Right lobe of liver (tissue), 6 donors: ENCODE measurements around the gene ANKRD34B. TPM values are rescaled to one million over a fixed set of nuclear protein-coding genes. Genes with fewer than 3 reads are reported as not detected.

Experiments
- ATAC-seq, 4 donors: fragments of 200-7000 bp; cut with Tn5 transposase; one replicate each; pipeline ENCODE4 v1.9.1; 2020; ENCODE audit warnings: mild to moderate bottlenecking in 4 of 4, moderate library complexity in 4 of 4
- DNase-seq, 3 donors: peaks; one replicate each; pipeline ENCODE4 v3.0.0-alpha.2; 2020
- H3K27ac ChIP-seq, 3 donors: fragments of 200-600 bp; one replicate each; pipeline ENCODE4 v1.8.0; 2022
- H3K27me3 ChIP-seq, 2 donors: fragments of 200-600 bp; one replicate each; pipeline ENCODE4 v1.8.0; 2022
- H3K36me3 ChIP-seq, 4 donors: fragments of 200-600 bp; sonication (generic) in 1 of 4; one replicate each; pipeline versions ENCODE4 v1.5.1 to v1.8.0; 2017 to 2022; ENCODE audit warnings: control low read depth in 1 of 4
- H3K4me1 ChIP-seq, 4 donors: fragments of 200-600 bp; sonication (generic) in 1 of 4; one replicate each; pipeline versions ENCODE4 v1.5.1 to v1.8.0; 2017 to 2022; ENCODE audit warnings: control low read depth in 1 of 4
- H3K4me3 ChIP-seq, 3 donors: fragments of 200-600 bp; one replicate each; pipeline ENCODE4 v1.8.0; 2022
- H3K9me3 ChIP-seq, 4 donors: fragments of 200-600 bp; sonication (generic) in 1 of 4; one replicate each; pipeline versions ENCODE4 v1.5.1 to v1.8.0; 2017 to 2022; ENCODE audit warnings: control low read depth in 1 of 4
- POLR2A ChIP-seq: fragments of 450-650 bp; IDR thresholded peaks from one replicate; pipeline ENCODE4 v1.6.1; 2017; ENCODE audit warnings: antibody characterized with exemption, mild to moderate bottlenecking
- WGBS: methylation state at CpG from one replicate; pipeline ENCODE4 v1.1.6; 2018; ENCODE audit warnings: low coverage, low lambda C conversion rate; ENCODE audit not compliant: insufficient coverage; ENCODE audit errors: missing lambda C conversion rate; 5-methylcytosine and 5-hydroxymethylcytosine counted together
- intact Hi-C, 2 donors: fragments of 100-400 bp; cut with DNase I; formaldehyde crosslinking; loops; one replicate each; pipeline versions ENCODE4 v1.11.2 to v1.14.1; 2022
- long read RNA-seq: library from polyadenylated mRNA; unstranded; transcript quantifications from one replicate; pipeline ENCODE4 v2.0.0, GENCODE V29; 2019
- total RNA-seq, 6 experiments: library from RNA; depleted of rRNA in 2 of 6; stranded (reverse); fragments of >200 nt in 2 of 6; fragmentation: NEBNext Ultra II Directional in 3 of 6; extraction: Animal tissue kit (Norgen Biotek cat#: 25700) in 3 of 6; gene quantifications; one replicate each; pipeline versions ENCODE4 v1.1.0 to v1.2.4, GENCODE V29; 2016 to 2023
- TF ChIP-seq, protein P1 (sequence below), 4 donors: fragments of 200-600 bp in 3 of 4; fragments of 450-650 bp in 1 of 4; IDR thresholded peaks; one replicate each; pipeline versions ENCODE4 v1.5.1 to v1.8.0; 2016 to 2022; ENCODE audit warnings: antibody characterized with exemption in 4 of 4, mild to moderate bottlenecking in 2 of 4
- donor health status: DM: no; HTN: yes; CAD: no.
- donor health status: DM: no; HTN: no; CAD: no.
- donor health status: DM: no; HTN: no; CAD: no.
- donor health status: DM: no; HTN: yes; CAD: no.
- donor health status: DM: no; HTN: yes; CAD: no.

Gene ANKRD34B
- under 1 TPM in 1 of 6 experiments, not detected in 5; 0.07 TPM for total RNA-seq
- long read RNA-seq = 0 reads

DNA sequence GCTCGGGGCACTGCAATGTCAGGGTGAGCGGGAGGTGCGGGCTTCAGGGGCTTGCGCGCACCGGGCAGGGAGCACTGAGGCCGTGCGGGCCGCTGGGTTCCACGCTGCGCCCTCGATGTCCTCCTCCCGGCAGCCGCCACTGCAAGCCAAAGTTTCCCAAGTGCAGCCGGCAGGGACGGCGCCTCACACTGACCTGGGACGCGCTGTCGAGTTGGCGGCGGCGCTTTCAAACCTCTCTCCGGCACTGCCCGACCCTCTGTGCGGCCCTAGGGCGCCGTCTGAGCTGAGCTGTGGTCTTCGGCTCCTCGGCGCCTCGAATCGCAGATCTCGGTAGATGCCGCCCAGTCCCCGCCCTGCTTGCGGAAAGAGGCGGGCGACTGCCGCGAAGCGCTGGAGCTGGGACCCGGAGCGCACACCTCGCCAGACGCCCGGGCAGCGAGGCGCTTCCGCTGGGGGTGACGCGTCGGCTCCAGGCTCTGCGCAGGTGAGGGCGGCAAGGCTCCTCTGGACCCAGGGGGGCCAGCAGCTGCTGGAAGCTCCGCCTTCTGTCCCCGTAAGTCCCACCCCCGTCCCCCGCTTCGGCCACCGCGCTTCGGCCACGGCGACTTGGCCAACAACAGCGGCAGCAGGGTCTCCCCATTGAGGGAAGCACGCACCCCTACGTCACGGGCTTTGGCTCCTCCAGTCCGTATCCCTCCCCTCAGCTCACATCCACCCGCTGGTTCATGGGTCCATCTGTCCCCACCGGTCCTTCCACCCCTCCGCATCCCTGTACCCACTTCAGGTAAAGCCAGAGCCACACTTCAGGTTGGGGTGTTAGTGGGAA lies at the start of gene ANKRD34B:
Gene ANKRD34B, minus strand, starts transcription at position 320 of the 826 bp plus-strand sequence. CDS start 10,261 bp downstream, outside the sequence.
- H3K36me3 ChIP-seq = no peaks in the 10 kb centered on the region
- WGBS = 12% methylated on average over 9 of the region's 73 CpGs
- H3K27me3 ChIP-seq = peaks cover 10% of the 10 kb centered on the region in 2 donors
- peak; percentile 31 to 51 (median 41) for ATAC-seq
- no peak within 1 kb of the TSS for H3K27ac ChIP-seq
- peak within 1 kb of the TSS; percentile 20 to 48 (median 32) for H3K4me3 ChIP-seq
- H3K9me3 ChIP-seq = no peaks in the 10 kb centered on the region
- DNase-seq = peak in 2 of 3 donors; percentile 29 to 57
- peaks cover 0 to 14% (median 0%) of the 10 kb centered on the region in 4 donors for H3K4me1 ChIP-seq
- no peak for TF ChIP-seq POLR2A
- TF ChIP-seq, protein P1, sequence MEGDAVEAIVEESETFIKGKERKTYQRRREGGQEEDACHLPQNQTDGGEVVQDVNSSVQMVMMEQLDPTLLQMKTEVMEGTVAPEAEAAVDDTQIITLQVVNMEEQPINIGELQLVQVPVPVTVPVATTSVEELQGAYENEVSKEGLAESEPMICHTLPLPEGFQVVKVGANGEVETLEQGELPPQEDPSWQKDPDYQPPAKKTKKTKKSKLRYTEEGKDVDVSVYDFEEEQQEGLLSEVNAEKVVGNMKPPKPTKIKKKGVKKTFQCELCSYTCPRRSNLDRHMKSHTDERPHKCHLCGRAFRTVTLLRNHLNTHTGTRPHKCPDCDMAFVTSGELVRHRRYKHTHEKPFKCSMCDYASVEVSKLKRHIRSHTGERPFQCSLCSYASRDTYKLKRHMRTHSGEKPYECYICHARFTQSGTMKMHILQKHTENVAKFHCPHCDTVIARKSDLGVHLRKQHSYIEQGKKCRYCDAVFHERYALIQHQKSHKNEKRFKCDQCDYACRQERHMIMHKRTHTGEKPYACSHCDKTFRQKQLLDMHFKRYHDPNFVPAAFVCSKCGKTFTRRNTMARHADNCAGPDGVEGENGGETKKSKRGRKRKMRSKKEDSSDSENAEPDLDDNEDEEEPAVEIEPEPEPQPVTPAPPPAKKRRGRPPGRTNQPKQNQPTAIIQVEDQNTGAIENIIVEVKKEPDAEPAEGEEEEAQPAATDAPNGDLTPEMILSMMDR (IDR thresholded peaks at IDR 0.05) = no peak
- intact Hi-C loops = no loop called here

DNA sequence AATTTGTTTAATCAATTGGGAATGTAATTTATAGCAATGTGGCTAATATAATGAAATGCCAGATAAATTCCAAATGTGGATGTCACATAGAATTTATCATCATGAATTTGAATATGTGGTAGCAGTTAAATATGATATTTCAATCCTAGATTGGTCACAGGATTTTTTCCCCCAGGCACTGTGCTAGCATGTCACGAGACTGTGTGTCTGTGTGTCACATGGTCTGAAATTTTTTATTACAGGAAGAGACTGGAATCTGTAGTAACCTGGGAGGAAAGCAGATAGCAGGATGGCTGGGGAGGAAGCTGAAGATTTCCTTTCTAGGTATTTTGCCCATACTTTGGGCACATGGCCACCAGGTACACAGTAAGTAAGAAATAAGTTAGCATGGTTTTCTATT lies 49.0 kb upstream of the ANKRD34B start:
- Histone ChIP-seq H3K27ac (no peak overlapping the region), H3K4me3 (no peak overlapping the region), H3K27me3 (no peaks in the 10 kb centered on the region), H3K9me3 (no peaks in the 10 kb centered on the region), H3K4me1 (peaks cover 0 to 8% (median 3%) of the 10 kb centered on the region in 4 donors), H3K36me3 (no peaks in the 10 kb centered on the region)
- no peak for DNase-seq
- intact Hi-C loops = no loop called here
- ATAC-seq = no peak
- WGBS = 86% methylated on average over 1 of the region's 1 CpG
- no peak for TF ChIP-seq POLR2A
- TF ChIP-seq, protein P1 (IDR thresholded peaks at IDR 0.05) = no peak

GRCh38 chr5:80618438-80618837 lies 48.4 kb upstream of the ANKRD34B start:
- H3K9me3 ChIP-seq = no peaks in the 10 kb centered on the region
- intact Hi-C loops = no loop called here
- H3K36me3 ChIP-seq = no peaks in the 10 kb centered on the region
- H3K27ac ChIP-seq = no peak overlapping the region
- H3K27me3 ChIP-seq = no peaks in the 10 kb centered on the region
- ATAC-seq (no peak), DNase-seq (no peak)
- TF ChIP-seq, protein P1 (IDR thresholded peaks at IDR 0.05) = no peak
- H3K4me3 ChIP-seq = no peak overlapping the region
- WGBS = 93% methylated on average over 4 of the region's 4 CpGs
- H3K4me1 ChIP-seq = peaks cover 0 to 1% (median under 1%) of the 10 kb centered on the region in 4 donors

DNA sequence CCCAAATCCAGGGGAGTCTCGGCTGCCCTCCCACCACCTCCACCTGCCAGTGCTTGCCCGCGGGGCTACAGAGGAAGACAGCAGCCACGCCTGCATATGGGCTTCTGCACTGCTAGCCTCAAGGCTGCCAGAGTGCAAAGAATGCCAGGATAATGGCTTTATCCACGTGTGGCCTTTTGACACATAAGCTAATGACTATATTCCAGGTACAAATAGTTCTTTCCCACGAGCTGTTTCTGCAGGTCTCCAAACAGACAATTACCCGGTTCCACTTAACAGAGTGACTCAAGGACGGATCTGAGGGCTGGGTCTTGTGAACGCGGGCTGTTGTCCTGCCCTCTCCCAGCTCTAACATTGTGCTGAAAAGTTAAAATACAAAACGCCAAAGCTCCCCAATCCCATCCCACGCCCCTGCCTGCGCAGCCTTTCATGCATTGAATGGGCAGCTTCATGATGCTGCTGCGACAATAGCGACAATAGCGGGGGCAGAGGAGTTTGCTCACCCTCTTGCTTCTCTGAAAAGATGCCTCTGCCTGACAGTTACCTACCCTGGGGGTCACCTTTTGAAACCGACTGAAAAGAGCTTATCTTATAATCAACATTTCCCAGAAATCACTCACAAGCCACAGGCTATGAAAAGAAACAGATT lies 45.3 kb upstream of the ANKRD34B start:
- TF ChIP-seq, protein P1 (IDR thresholded peaks at IDR 0.05) = no peak
- TF ChIP-seq POLR2A = no peak
- WGBS = 88% methylated on average over 16 of the region's 17 CpGs
- intact Hi-C loops = no loop called here
- Histone ChIP-seq H3K27ac (no peak overlapping the region), H3K9me3 (no peaks in the 10 kb centered on the region), H3K36me3 (no peaks in the 10 kb centered on the region), H3K27me3 (no peaks in the 10 kb centered on the region), H3K4me3 (no peak overlapping the region), H3K4me1 (no peaks in the 10 kb centered on the region)
- ATAC-seq = no peak
- DNase-seq = no peak
